Astrocyte (in vitro differentiated cells and primary cell): ENCODE data around the gene AUTS2.

Source experiments
- EZH2 ChIP-seq: IDR thresholded peaks from 2 replicates; pipeline ENCODE4 v1.6.1; 2012; ENCODE audit warnings: mild to moderate bottlenecking, low read length, inconsistent platforms; ENCODE audit not compliant: insufficient read depth
- TF ChIP-seq, protein P1 (sequence below): IDR thresholded peaks from 2 replicates; pipeline ENCODE4 v1.5.1; 2011; ENCODE audit warnings: low read depth, mild to moderate bottlenecking, inconsistent platforms, low read length, moderate library complexity; ENCODE audit not compliant: insufficient read depth

- TF ChIP-seq, protein P1, sequence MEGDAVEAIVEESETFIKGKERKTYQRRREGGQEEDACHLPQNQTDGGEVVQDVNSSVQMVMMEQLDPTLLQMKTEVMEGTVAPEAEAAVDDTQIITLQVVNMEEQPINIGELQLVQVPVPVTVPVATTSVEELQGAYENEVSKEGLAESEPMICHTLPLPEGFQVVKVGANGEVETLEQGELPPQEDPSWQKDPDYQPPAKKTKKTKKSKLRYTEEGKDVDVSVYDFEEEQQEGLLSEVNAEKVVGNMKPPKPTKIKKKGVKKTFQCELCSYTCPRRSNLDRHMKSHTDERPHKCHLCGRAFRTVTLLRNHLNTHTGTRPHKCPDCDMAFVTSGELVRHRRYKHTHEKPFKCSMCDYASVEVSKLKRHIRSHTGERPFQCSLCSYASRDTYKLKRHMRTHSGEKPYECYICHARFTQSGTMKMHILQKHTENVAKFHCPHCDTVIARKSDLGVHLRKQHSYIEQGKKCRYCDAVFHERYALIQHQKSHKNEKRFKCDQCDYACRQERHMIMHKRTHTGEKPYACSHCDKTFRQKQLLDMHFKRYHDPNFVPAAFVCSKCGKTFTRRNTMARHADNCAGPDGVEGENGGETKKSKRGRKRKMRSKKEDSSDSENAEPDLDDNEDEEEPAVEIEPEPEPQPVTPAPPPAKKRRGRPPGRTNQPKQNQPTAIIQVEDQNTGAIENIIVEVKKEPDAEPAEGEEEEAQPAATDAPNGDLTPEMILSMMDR: no peak
- TF ChIP-seq EZH2: no peak
Observed at GRCh38 chr7:70017357-70017756, 419.1 kb downstream of the AUTS2 start.
